Mammary epithelial cell (primary cell): ENCODE results near the gene CHD9.

ENCODE experiments used
- CTCF ChIP-seq, 2 donors: IDR thresholded peaks in 1 of 2; conservative IDR thresholded peaks in 1 of 2; 2 replicates each; pipeline ENCODE4 v1.5.1; 2011 to 2012; ENCODE audit warnings: inconsistent platforms in 2 of 2, low read length in 2 of 2, mild to moderate bottlenecking in 2 of 2, control low read depth in 1 of 2, low read depth in 1 of 2; ENCODE audit not compliant: insufficient read depth in 1 of 2; ENCODE audit errors: extremely low read depth in 1 of 2
- EZH2 ChIP-seq: IDR thresholded peaks from 2 replicates; pipeline ENCODE4 v1.6.1; 2012; ENCODE audit warnings: low read length, inconsistent platforms, borderline replicate concordance

- TF ChIP-seq EZH2, result no peak
- no peak for TF ChIP-seq CTCF (conservative IDR thresholded peaks at IDR 0.05 in 1 of 2, IDR thresholded peaks at IDR 0.05 in 1 of 2; ENCODE audit: extremely low read depth in 1 of 2, insufficient read depth in 1 of 2, low read depth in 1 of 2, low read length in 2 of 2)
Measured at GRCh38 chr16:53309457-53309856, 254.7 kb downstream of the CHD9 start.
